ENCODE results near the gene DMRT3.

DMRT3 gene

DNA sequence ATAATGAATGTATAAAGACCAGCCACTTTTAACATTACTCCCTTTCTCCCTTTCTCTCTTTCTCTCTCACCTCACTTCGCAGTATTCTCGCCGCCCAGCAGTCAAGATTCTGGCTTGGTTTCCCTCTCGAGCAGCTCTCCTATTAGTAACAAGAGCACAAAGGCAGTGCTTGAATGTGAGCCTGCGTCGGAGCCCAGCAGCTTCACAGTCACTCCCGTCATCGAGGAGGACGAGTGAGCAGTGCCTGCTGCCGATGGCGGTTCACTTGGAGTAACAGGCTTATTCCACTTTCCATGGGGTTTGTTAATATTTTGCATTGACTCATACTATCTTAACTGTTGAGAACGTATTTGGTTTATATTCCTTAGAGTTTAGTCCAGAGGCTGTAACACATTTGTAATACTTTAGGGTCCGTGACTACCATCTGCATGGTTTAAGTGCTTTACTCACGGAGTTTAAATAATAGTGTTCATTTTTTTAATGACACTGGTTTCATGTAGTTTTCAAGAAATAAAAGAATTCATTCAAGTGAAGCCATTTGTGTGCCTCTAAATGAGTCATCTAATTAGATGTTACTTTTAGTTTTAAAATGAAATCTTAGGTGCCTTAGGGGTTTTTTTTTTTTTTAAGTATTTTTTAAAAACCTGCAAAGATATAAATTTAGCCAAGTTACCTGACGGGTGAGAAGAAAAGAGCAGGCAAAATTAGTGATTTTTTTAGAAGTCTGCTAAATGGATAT lies 8.4 kb upstream of the DMRT3 start:
- Histone ChIP-seq H4K20me1 (ENCODE audit: insufficient read depth) (no peaks in the 10 kb centered on the region), H3K79me2 (ENCODE audit: insufficient read depth, low read depth) (no peaks in the 10 kb centered on the region), H3K27me3 (ENCODE audit: insufficient read depth, low read depth) (no peaks in the 10 kb centered on the region), H2AFZ (ENCODE audit: low read depth) (no peak overlapping the region), H3K4me3 (IDR thresholded peaks at IDR 0.05; ENCODE audit: insufficient read depth, low read depth, low read length) (no peak overlapping the region), H3K4me2 (no peak overlapping the region), H3K36me3 (ENCODE audit: insufficient read depth) (no peaks in the 10 kb centered on the region), H3K27ac (no peak overlapping the region), H3K4me1 (ENCODE audit: low read depth, poor library complexity, severe bottlenecking) (no peaks in the 10 kb centered on the region), H3K9ac (no peak overlapping the region)
- TF ChIP-seq, protein P1, sequence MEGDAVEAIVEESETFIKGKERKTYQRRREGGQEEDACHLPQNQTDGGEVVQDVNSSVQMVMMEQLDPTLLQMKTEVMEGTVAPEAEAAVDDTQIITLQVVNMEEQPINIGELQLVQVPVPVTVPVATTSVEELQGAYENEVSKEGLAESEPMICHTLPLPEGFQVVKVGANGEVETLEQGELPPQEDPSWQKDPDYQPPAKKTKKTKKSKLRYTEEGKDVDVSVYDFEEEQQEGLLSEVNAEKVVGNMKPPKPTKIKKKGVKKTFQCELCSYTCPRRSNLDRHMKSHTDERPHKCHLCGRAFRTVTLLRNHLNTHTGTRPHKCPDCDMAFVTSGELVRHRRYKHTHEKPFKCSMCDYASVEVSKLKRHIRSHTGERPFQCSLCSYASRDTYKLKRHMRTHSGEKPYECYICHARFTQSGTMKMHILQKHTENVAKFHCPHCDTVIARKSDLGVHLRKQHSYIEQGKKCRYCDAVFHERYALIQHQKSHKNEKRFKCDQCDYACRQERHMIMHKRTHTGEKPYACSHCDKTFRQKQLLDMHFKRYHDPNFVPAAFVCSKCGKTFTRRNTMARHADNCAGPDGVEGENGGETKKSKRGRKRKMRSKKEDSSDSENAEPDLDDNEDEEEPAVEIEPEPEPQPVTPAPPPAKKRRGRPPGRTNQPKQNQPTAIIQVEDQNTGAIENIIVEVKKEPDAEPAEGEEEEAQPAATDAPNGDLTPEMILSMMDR (conservative IDR thresholded peaks at IDR 0.05; ENCODE audit: low read depth, low read length): no peak

- Histone ChIP-seq H3K27ac (no peak overlapping the region), H3K79me2 (ENCODE audit: insufficient read depth, low read depth) (no peaks in the 10 kb centered on the region), H3K4me3 (IDR thresholded peaks at IDR 0.05; ENCODE audit: insufficient read depth, low read depth, low read length) (no peak overlapping the region), H3K4me2 (no peak overlapping the region), H3K4me1 (ENCODE audit: low read depth, poor library complexity, severe bottlenecking) (no peaks in the 10 kb centered on the region), H2AFZ (ENCODE audit: low read depth) (no peak overlapping the region), H3K9ac (no peak overlapping the region), H3K27me3 (ENCODE audit: insufficient read depth, low read depth) (no peaks in the 10 kb centered on the region), H4K20me1 (ENCODE audit: insufficient read depth) (no peaks in the 10 kb centered on the region), H3K36me3 (ENCODE audit: insufficient read depth) (no peaks in the 10 kb centered on the region)
- TF ChIP-seq, protein P1 (conservative IDR thresholded peaks at IDR 0.05; ENCODE audit: low read depth, low read length): no peak
Observed at GRCh38 chr9:969310-970150, 6.9 kb upstream of the DMRT3 start.

DNA sequence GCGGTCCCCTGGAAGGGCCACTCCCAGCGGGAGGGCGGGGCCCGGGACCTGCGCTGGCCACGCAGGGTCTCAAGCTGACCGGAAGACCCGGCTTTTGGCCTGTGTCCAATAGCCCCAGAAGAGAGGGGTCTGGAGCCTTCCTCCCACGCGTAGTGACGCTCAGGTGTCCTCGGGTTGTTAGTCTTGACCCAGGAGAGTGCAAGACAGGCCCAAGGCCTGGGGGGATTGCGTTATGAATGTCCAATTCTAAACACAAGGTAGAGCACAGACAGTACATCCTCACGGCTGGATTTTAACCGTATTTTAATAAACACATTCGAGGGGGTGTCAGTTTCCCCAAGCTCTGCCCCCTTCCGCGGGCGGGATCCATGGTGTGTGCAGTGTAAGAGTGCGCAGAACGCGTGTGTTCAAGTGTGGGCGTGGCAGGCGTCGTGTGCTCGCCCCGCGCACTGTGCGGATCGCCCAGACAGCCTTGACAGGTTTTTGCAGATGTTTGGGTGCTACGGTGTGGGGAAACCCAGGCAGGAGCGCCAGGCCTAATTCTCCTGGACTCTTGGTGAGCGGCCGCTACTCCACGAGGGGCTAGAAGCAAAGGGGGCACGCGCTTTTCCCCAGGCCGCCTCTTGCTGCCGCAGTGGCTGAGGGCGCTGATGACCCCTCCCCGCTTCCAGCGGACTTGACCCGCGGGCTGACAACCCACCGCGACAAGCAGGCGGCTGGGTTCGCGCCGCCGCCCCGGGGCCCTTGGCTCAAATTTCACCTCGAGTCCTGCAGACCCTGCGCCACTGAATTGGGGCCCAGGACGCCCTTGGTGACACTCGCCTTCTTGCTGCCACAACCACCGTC lies 6.1 kb upstream of the DMRT3 start:
- H3K79me2 ChIP-seq (ENCODE audit: insufficient read depth, low read depth): no peaks in the 10 kb centered on the region
- H2AFZ ChIP-seq (ENCODE audit: low read depth): no peak overlapping the region
- H3K4me3 ChIP-seq (IDR thresholded peaks at IDR 0.05; ENCODE audit: insufficient read depth, low read depth, low read length): no peak overlapping the region
- no peak overlapping the region for H3K9ac ChIP-seq
- no peaks in the 10 kb centered on the region for H3K27me3 ChIP-seq (ENCODE audit: insufficient read depth, low read depth)
- H3K36me3 ChIP-seq (ENCODE audit: insufficient read depth): no peaks in the 10 kb centered on the region
- TF ChIP-seq, protein P1 (conservative IDR thresholded peaks at IDR 0.05; ENCODE audit: low read depth, low read length): no peak
- H3K4me2 ChIP-seq: no peak overlapping the region
- no peaks in the 10 kb centered on the region for H3K4me1 ChIP-seq (ENCODE audit: low read depth, poor library complexity, severe bottlenecking)
- H3K27ac ChIP-seq: no peak overlapping the region
- H4K20me1 ChIP-seq (ENCODE audit: insufficient read depth): no peaks in the 10 kb centered on the region

DNA sequence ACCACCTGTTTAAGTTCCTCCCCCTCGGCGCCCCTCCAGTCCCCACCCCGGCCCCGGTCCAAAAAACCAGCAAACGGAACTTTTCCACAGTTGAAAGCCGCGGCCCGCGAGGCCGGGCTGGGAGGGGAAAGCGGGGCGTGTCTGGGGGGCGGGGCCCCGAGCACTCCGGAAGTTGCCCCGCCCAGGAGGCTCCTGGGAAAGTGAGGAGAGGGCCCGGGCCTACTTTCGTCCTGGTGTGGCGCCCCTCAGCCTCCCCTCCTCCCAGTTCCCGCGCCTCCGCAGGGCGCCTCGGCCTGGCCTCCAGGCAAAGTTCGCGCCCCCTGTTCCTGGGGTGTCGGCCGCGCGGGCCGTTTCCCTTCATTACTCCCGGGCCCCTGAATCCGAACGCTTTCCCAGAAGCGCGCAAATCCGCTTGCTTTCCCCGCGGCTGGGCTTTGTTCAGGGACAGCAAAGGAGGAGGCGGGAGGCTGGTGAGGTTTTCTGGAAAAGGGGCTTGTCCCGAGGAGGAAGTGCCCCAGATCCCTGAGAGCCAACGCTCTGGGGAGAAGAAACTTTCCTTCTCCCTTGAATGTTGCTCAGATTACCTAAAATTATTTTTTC lies 4.5 kb upstream of the DMRT3 start:
- no peak overlapping the region for H3K4me2 ChIP-seq
- no peaks in the 10 kb centered on the region for H3K36me3 ChIP-seq (ENCODE audit: insufficient read depth)
- H3K4me3 ChIP-seq (IDR thresholded peaks at IDR 0.05; ENCODE audit: insufficient read depth, low read depth, low read length): no peak overlapping the region
- TF ChIP-seq, protein P1 (conservative IDR thresholded peaks at IDR 0.05; ENCODE audit: low read depth, low read length): no peak
- no peaks in the 10 kb centered on the region for H3K79me2 ChIP-seq (ENCODE audit: insufficient read depth, low read depth)
- no peaks in the 10 kb centered on the region for H3K27me3 ChIP-seq (ENCODE audit: insufficient read depth, low read depth)
- H4K20me1 ChIP-seq (ENCODE audit: insufficient read depth): no peaks in the 10 kb centered on the region
- H3K27ac ChIP-seq: no peak overlapping the region
- no peak overlapping the region for H2AFZ ChIP-seq (ENCODE audit: low read depth)
- no peaks in the 10 kb centered on the region for H3K4me1 ChIP-seq (ENCODE audit: low read depth, poor library complexity, severe bottlenecking)
- no peak overlapping the region for H3K9ac ChIP-seq

Measured in KMS-11 (cell line).